Measurements from ENCODE around the gene LRPPRC.

The LRPPRC gene

DNA sequence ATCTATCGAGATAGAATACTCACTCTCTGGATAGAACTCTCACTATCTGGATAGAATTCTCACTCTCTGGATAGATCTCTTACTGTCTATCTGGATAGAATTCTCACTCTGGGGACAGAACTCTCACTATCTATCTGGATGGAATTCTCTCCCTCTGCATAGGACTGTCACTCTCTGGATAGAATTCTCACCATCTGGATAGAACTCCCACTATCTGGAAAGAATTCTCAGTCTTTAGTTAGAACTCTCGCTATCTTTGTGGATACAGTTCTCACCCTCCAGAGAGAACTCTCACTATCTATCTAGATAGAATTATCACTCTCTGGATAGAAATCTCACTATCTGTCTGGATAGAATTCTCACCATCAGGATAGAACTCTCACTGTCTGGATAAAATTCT, 140.5 kb downstream of the LRPPRC start:
- H3K9me2 ChIP-seq (replicated peaks; ENCODE audit: insufficient read depth, low read length) = no peaks in the 10 kb centered on the region
- H3K9ac ChIP-seq (ENCODE audit: low read length) = no peak overlapping the region
- H3K4me2 ChIP-seq (ENCODE audit: low read depth, low read length, poor library complexity, severe bottlenecking) = no peak overlapping the region
- no peaks in the 10 kb centered on the region for H3K9me3 ChIP-seq (ENCODE audit: insufficient read depth, low read length)
- H2AFZ ChIP-seq (ENCODE audit: low read depth, low read length, severe bottlenecking) = no peak overlapping the region
- H3K36me3 ChIP-seq (ENCODE audit: low read length) = no peaks in the 10 kb centered on the region
- no peak for TF ChIP-seq EZH2phosphoT487 (conservative IDR thresholded peaks at IDR 0.05; ENCODE audit: low read length)
- TF ChIP-seq, protein P1, sequence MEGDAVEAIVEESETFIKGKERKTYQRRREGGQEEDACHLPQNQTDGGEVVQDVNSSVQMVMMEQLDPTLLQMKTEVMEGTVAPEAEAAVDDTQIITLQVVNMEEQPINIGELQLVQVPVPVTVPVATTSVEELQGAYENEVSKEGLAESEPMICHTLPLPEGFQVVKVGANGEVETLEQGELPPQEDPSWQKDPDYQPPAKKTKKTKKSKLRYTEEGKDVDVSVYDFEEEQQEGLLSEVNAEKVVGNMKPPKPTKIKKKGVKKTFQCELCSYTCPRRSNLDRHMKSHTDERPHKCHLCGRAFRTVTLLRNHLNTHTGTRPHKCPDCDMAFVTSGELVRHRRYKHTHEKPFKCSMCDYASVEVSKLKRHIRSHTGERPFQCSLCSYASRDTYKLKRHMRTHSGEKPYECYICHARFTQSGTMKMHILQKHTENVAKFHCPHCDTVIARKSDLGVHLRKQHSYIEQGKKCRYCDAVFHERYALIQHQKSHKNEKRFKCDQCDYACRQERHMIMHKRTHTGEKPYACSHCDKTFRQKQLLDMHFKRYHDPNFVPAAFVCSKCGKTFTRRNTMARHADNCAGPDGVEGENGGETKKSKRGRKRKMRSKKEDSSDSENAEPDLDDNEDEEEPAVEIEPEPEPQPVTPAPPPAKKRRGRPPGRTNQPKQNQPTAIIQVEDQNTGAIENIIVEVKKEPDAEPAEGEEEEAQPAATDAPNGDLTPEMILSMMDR (IDR thresholded peaks at IDR 0.05; ENCODE audit: insufficient read depth, low read length, poor library complexity, severe bottlenecking) = no peak
- H4K20me1 ChIP-seq (ENCODE audit: low read depth, low read length) = no peaks in the 10 kb centered on the region
- no peak overlapping the region for H3K27ac ChIP-seq (ENCODE audit: low read depth, low read length)
- no peaks in the 10 kb centered on the region for H3K27me3 ChIP-seq (ENCODE audit: low read length)
- no peak overlapping the region for H3K4me3 ChIP-seq (ENCODE audit: insufficient read depth, low read length, poor library complexity, severe bottlenecking)
- H3K79me2 ChIP-seq (ENCODE audit: insufficient read depth, low read length) = no peaks in the 10 kb centered on the region
- H3F3A ChIP-seq (ENCODE audit: insufficient read depth) = no peaks in the 10 kb centered on the region

DNA sequence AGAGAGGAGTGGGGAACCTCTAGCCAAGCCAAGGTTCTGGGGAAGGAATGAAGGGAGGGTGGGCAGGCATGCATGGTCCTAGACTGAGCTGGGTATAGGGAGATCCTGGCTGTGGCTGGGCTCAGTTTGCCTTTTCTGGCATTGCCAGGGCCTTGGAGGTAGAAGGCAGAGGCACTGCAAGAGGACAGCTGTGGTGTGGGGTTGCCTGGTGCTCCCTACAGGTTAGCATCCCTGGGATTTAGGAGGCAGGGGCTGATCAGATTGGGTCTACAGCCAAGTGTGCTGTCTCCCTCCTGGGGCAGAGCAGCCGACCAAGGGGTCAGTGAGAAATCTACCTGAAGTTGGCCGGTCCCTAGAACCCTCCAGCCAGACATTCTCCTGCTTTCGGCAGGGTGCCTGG, 141.1 kb downstream of the LRPPRC start:
- Histone ChIP-seq H3K4me2 (ENCODE audit: low read depth, low read length, poor library complexity, severe bottlenecking) (no peak overlapping the region), H3K9me3 (ENCODE audit: insufficient read depth, low read length) (no peaks in the 10 kb centered on the region), H3K9me2 (replicated peaks; ENCODE audit: insufficient read depth, low read length) (no peaks in the 10 kb centered on the region), H3F3A (ENCODE audit: insufficient read depth) (no peaks in the 10 kb centered on the region), H3K79me2 (ENCODE audit: insufficient read depth, low read length) (no peaks in the 10 kb centered on the region), H3K9ac (ENCODE audit: low read length) (no peak overlapping the region), H3K27ac (ENCODE audit: low read depth, low read length) (no peak overlapping the region), H2AFZ (ENCODE audit: low read depth, low read length, severe bottlenecking) (no peak overlapping the region), H3K4me3 (ENCODE audit: insufficient read depth, low read length, poor library complexity, severe bottlenecking) (no peak overlapping the region), H4K20me1 (ENCODE audit: low read depth, low read length) (no peaks in the 10 kb centered on the region), H3K27me3 (ENCODE audit: low read length) (no peaks in the 10 kb centered on the region), H3K36me3 (ENCODE audit: low read length) (no peaks in the 10 kb centered on the region)
- TF ChIP-seq, protein P1 (IDR thresholded peaks at IDR 0.05; ENCODE audit: insufficient read depth, low read length, poor library complexity, severe bottlenecking) = no peak
- TF ChIP-seq EZH2phosphoT487 (conservative IDR thresholded peaks at IDR 0.05; ENCODE audit: low read length) = no peak

GRCh38 chr2:43853141-43854081, 142.4 kb downstream of the LRPPRC start:
- Histone ChIP-seq H3K9ac (ENCODE audit: low read length) (no peak overlapping the region), H3K27me3 (ENCODE audit: low read length) (no peaks in the 10 kb centered on the region)

More at GRCh38 chr2:43853141-43854081, 142.4 kb downstream of the LRPPRC start:
- no peaks in the 10 kb centered on the region for H3K9me2 ChIP-seq (replicated peaks; ENCODE audit: insufficient read depth, low read length)
- no peak overlapping the region for H3K4me3 ChIP-seq (ENCODE audit: insufficient read depth, low read length, poor library complexity, severe bottlenecking)
- no peaks in the 10 kb centered on the region for H3K9me3 ChIP-seq (ENCODE audit: insufficient read depth, low read length)
- no peak overlapping the region for H3K27ac ChIP-seq (ENCODE audit: low read depth, low read length)
- no peaks in the 10 kb centered on the region for H3K36me3 ChIP-seq (ENCODE audit: low read length)
- no peaks in the 10 kb centered on the region for H3F3A ChIP-seq (ENCODE audit: insufficient read depth)
- no peak for TF ChIP-seq EZH2phosphoT487 (conservative IDR thresholded peaks at IDR 0.05; ENCODE audit: low read length)
- TF ChIP-seq, protein P1 (IDR thresholded peaks at IDR 0.05; ENCODE audit: insufficient read depth, low read length, poor library complexity, severe bottlenecking) = no peak
- no peak overlapping the region for H3K4me2 ChIP-seq (ENCODE audit: low read depth, low read length, poor library complexity, severe bottlenecking)
- no peaks in the 10 kb centered on the region for H4K20me1 ChIP-seq (ENCODE audit: low read depth, low read length)
- no peaks in the 10 kb centered on the region for H3K79me2 ChIP-seq (ENCODE audit: insufficient read depth, low read length)
- no peak overlapping the region for H2AFZ ChIP-seq (ENCODE audit: low read depth, low read length, severe bottlenecking)
